Activated naive CD4-positive, alpha-beta T cell treated with anti-CD3 and anti-CD28 coated beads for 36 hours (primary cell): ENCODE data around the gene MCM3AP. TPM values are rescaled to one million over a fixed set of nuclear protein-coding genes. Genes with fewer than 3 reads are reported as not detected.
"Not testable (repeated sequence)": the region's sequence is repeated elsewhere in the genome, so short reads cannot be mapped to it uniquely, and the experiment has no call there.

Experiments
- CTCF ChIA-PET: fragments of 350-600 bp; sonication (Branson Sonifier 250); formaldehyde crosslinking; loops from one replicate; lab custom pipeline; 2021; ENCODE audit warnings: antibody characterized with exemption; lab: Charles Lee
- DNase-seq: peaks from one replicate; pipeline ENCODE4 v3.0.0-alpha.2; 2020
- H3K27ac Mint-ChIP-seq: one replicate; pipeline ENCODE4 v1.8.0; 2021; ENCODE audit warnings: mild to moderate bottlenecking, mixed read lengths
- H3K27me3 Mint-ChIP-seq: one replicate; pipeline ENCODE4 v1.8.0; 2021; ENCODE audit warnings: low read depth, mixed read lengths
- H3K36me3 Mint-ChIP-seq: one replicate; pipeline ENCODE4 v1.8.0; 2021; ENCODE audit warnings: low read depth, mixed read lengths
- H3K4me1 Mint-ChIP-seq: one replicate; pipeline ENCODE4 v1.8.0; 2021; ENCODE audit warnings: low read depth, mixed read lengths
- H3K4me3 Mint-ChIP-seq: one replicate; pipeline ENCODE4 v1.8.0; 2021; ENCODE audit warnings: mild to moderate bottlenecking, moderate library complexity, mixed read lengths
- H3K9me3 Mint-ChIP-seq: one replicate; pipeline ENCODE4 v1.8.0; 2021; ENCODE audit warnings: mixed read lengths
- intact Hi-C: fragments of 100-400 bp; cut with micrococcal nuclease; formaldehyde crosslinking; loops from one replicate; pipeline ENCODE4 v1.15.1; 2023
- total RNA-seq, 2 experiments: library from RNA; stranded (reverse); gene quantifications; one replicate each; pipeline ENCODE4 v1.2.3, GENCODE V29; 2021

The MCM3AP gene
- total RNA-seq, 2 experiments from 2014 or later = 86.7 to 89.8 TPM

DNA sequence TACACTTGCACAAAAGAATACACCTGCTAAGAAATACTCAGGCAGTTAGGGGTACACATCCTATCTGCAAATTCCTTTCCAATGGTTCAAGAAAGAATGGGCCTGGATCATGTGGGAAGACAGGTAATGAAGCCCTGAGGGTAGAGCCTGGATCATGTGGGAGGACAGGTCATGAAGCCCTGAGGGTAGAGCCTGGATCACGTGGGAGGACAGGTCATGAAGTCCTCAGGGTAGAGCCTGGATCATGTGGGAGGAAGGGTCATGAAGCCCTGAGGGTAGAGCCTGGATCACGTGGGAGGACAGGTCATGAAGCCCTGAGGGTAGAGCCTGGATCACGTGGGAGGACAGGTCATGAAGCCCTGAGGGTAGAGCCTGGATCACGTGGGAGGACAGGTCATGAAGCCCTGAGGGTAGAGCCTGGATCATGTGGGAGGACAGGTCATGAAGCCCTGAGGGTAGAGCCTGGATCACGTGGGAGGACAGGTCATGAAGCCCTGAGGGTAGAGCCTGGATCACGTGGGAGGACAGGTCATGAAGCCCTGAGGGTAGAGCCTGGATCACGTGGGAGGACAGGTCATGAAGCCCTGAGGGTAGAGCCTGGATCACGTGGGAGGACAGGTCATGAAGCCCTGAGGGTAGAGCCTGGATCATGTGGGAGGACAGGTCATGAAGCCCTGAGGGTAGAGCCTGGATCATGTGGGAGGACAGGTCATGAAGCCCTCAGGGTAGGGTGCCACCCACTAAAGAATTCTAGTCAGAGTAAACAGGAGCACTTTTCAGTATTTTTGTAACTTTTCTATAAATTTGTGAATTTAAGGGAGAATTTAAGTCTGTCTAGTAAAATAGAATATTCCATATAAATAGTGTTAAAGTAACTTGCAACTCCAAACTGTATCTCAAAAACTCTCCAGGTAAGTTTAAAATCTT lies 84.3 kb downstream of the MCM3AP start:
- peaks cover 14% of the 10 kb centered on the region for H3K36me3 Mint-ChIP-seq
- H3K4me3 Mint-ChIP-seq, CTCF ChIA-PET, H3K27me3 Mint-ChIP-seq, H3K27ac Mint-ChIP-seq, H3K4me1 Mint-ChIP-seq, DNase-seq, H3K9me3 Mint-ChIP-seq, intact Hi-C loops: not testable (repeated sequence)

DNA sequence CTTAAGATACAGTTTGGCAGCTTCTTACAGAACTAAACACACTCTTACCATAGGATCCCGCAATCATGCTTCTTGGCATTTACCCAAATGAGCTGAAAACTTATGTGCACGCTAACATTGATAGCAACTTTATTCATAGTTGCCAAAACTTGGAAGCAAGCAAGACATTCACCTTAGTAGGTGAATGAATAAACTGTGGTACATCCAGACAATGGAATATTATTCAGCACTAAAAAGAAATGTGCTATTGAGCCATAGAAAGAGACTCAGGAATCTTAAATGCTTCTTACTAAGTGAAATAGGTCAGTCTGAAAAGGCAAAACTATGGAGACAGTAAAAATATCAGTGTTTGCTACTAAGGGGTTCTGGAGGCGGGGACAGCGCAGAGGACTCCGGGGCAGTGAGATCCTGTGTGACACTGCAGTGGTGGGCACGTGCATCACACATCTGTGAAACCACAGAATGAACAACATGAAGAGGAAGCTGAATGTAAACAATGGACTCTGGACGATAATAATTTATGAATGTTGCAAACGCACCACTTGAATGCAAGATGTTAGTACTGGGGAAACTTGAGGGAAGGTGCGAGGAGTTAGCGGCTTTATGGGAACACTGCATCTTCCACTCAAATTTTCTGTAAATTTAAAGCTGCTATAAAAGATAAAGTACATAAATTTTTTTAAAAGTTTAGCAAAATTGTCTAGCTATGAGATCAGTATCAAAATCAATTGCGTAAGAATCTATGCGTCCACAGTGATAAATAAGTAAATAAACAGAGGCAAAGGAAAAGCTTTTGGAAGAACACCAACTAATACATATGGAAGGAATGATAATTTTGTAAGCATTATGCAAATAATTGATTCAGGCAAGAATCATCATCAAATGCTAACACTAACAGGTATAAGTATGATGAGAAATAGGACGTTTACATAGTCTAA lies 85.7 kb downstream of the MCM3AP start:
- no peak for DNase-seq
- CTCF ChIA-PET = no interaction called here
- Mint-ChIP-seq H3K4me1 (no peaks in the 10 kb centered on the region), H3K27me3 (no peaks in the 10 kb centered on the region), H3K36me3 (peaks cover 15% of the 10 kb centered on the region), H3K27ac (no peak overlapping the region), H3K9me3 (no peaks in the 10 kb centered on the region), H3K4me3 (no peak overlapping the region)
- intact Hi-C loops = no loop called here

DNA sequence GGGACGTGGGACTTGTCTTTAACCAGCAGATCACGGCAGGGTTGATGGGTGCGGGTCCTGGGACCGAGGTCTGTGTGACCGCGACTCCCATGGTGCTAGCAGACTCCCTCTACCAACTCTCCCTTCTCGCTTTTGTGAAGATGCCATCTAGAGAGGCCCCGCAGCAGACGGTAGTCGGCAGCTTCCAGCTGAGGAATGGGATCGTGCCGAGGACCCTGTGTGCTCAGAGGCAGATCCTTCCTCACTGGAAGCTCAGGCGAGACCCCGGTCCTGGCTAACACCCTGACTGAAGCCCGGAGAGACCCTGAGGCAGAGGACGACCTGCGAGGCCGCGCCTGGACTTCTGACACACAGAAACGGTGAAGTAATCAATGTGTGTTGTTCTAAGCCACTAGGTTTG lies 88.7 kb downstream of the MCM3AP start:
- intact Hi-C loops = no loop called here
- Mint-ChIP-seq H3K9me3 (no peaks in the 10 kb centered on the region), H3K4me3 (no peak overlapping the region), H3K4me1 (no peaks in the 10 kb centered on the region), H3K27me3 (no peaks in the 10 kb centered on the region), H3K36me3 (peaks cover 15% of the 10 kb centered on the region), H3K27ac (no peak overlapping the region)
- CTCF ChIA-PET = no interaction called here
- no peak for DNase-seq

DNA sequence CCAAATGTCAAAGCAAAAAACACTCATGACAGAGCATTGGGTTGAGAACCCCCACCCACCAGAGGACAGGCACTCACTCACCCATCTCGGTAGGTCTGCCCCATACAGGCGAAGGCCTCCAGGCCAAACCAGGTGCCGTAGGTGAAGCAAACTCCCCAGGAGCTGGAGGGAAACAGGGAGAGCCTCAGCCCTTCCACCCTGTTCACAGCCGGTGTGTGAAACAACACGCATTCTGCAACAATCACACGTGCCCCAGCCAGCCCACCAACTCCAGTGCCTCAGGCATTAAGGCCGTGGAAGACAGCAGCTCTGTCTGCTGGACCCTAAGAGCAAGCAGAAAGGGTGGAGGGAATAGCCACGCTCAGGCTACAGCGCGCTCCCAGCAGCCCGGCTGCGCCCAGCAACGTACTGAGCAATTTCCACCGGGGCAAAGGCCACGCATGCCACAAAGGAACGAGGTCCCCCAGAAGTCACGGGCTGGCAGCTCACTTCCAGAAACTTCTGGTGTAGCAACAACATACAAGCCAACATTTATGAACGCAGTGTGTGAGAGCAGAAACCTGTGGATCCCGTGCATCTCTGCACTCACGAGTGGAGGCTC lies 89.7 kb downstream of the MCM3AP start:
- H3K4me3 Mint-ChIP-seq = no peak overlapping the region
- H3K27ac Mint-ChIP-seq = no peak overlapping the region
- CTCF ChIA-PET = no interaction called here
- H3K4me1 Mint-ChIP-seq = no peaks in the 10 kb centered on the region
- DNase-seq = no peak
- no peaks in the 10 kb centered on the region for H3K9me3 Mint-ChIP-seq
- H3K36me3 Mint-ChIP-seq = peaks cover 15% of the 10 kb centered on the region
- intact Hi-C loops = no loop called here
- no peaks in the 10 kb centered on the region for H3K27me3 Mint-ChIP-seq

DNA sequence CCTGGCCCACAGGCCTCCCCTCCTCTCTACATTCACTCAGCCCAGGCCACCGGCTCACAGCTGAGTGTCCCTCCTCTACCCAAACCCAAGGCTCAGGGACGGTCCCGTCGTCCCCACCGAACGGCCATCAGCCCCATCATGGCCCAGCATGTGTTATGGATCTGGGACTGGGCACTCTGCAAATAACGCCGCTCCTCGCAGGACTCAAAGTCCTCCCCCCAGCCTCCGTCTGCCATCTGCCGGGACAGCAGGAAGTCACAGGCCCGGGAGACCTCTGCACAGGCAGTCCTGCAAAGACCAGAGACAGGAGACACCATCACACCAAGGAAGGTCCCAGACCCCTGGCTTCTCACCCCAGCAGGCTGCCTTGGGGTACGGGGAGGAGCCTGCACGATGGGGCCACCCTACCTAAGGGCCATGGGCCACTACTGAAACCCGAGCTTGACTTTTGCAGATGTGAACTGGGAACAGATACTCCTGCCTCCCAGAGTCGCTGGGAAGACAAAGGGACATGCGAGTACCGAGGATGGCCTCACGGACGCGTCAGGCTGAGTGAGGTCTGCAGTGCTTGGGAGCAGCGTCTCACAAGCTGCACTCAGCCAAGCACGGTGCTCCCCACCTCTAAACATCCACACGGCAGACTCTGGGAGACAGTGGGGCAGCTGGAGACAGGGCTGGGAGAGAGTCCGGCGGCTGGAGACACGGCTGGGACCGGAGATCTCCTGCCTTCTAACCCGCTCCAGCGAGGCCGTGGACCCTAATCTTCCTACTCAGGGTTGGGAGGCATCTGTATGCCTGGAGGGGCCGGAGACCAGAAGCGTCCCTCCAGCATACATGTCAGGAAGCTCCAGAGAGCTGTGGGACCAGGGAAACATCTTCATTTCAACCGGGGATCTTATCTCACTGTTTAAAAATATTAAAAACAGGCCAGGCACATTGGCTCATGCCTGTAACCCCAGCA lies 90.8 kb downstream of the MCM3AP start:
- no peak overlapping the region for H3K27ac Mint-ChIP-seq
- no peaks in the 10 kb centered on the region for H3K9me3 Mint-ChIP-seq
- no peaks in the 10 kb centered on the region for H3K27me3 Mint-ChIP-seq
- intact Hi-C loops = no loop called here
- H3K4me1 Mint-ChIP-seq = no peaks in the 10 kb centered on the region
- CTCF ChIA-PET = no interaction called here
- H3K4me3 Mint-ChIP-seq = no peak overlapping the region
- H3K36me3 Mint-ChIP-seq = peaks cover 11% of the 10 kb centered on the region
- no peak for DNase-seq

DNA sequence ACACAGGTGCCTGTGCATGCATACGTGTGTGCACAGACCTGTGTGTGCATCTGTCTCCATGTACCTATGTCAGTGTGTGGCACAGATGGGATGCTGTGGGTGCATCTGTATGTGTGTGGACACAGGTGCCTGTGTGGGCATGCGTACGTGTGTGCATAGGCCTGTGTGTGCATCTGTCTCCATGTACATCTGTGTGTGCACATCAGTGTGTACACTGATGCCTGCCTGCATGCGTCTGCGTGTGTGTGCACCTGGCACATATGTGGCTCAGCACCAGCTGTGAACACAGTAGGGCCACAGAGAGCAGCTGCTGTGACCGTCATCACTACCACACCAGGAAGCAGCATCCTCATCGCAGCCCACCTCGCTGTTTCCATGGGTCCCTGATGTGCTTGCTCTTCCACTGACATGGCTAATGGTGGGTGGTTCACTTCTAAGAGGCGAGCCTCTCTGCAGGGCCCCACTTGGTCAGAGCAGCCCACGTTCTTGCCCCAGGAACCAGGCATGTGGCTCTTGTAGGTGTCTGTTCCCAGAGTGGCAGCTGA lies 91.5 kb downstream of the MCM3AP start:
- no peak for DNase-seq
- CTCF ChIA-PET = no interaction called here

DNA sequence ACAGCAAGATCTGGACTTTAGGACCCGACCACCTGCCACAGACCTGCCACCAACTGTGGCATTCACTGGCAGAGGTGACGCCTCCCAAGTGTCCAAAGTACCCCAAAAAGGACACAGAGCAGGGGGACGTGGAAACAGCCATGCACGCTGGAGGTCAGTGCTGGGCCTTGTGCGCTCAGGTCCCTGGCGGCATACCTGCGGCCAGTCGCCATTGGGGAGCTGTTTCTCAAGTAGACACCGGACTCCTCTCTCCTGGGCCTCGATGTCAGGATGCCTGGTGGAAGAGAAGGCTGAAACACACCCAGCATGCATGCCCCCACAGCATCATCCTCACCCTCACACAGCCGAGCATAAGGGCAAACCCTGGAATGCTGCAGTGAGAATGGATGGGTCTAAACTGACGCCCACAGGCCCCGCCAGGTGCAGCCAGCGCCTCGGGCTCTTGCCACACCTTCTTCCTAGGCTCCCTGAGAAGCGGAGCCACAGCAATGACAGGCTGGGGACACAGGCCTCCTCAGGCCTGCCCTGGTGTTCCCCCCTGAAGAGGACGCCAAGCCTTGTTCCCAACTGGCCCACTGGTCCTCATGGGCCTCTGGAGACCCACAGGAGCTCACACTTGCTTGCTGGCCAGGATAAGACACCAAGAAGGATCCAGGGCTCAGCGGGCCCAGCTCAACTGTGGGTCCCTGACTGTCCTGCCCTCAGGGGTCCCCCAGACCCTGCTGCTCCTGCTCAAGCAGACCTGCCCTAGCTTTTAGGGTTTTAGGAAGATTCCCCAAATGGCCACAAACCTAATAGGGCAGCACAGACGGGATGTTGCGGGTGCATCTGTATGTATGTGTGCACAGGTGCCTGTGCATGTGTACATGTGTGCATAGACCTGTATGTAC lies 93.5 kb downstream of the MCM3AP start:
- Mint-ChIP-seq H3K9me3 (no peaks in the 10 kb centered on the region), H3K27ac (no peak overlapping the region), H3K27me3 (no peaks in the 10 kb centered on the region), H3K4me3 (no peak overlapping the region), H3K36me3 (peaks cover 4% of the 10 kb centered on the region), H3K4me1 (no peaks in the 10 kb centered on the region)
- CTCF ChIA-PET = no interaction called here
- DNase-seq = no peak
- intact Hi-C loops = no loop called here

More for the DNA sequence above, 91.5 kb downstream of the MCM3AP start:
- Mint-ChIP-seq H3K9me3 (no peaks in the 10 kb centered on the region), H3K36me3 (peaks cover 7% of the 10 kb centered on the region), H3K4me3 (no peak overlapping the region), H3K27me3 (no peaks in the 10 kb centered on the region), H3K27ac (no peak overlapping the region), H3K4me1 (no peaks in the 10 kb centered on the region)
- intact Hi-C loops = no loop called here

DNA sequence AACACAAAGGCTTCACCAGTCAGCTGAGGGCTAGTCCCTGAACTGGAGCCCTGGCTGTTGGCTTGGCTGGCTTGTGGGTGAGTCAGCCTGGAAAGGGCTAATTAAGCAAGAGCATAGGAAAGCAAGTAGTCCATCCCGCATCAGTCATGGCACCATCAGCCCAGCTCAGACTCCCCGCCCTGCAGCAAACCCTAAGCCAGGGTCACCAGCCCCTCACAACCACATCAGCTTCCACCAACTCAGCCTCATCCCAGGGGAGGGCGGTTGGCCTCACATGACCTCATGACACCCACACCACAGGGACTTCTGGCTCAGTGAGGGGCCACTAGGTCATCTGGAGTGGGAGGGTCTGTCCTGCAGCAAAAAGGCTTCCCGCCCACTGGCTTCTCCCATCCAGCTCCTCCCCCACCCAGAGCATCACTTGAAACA lies 94.1 kb downstream of the MCM3AP start:
- no peak overlapping the region for H3K27ac Mint-ChIP-seq
- intact Hi-C loops = no loop called here
- H3K9me3 Mint-ChIP-seq = no peaks in the 10 kb centered on the region
- H3K36me3 Mint-ChIP-seq = peaks cover 4% of the 10 kb centered on the region
- H3K4me1 Mint-ChIP-seq = no peaks in the 10 kb centered on the region
- CTCF ChIA-PET = interaction anchor here (1.3 kb wide), 1 partner anchor 38 kb away, joined by 4 read pairs; no protein-coding TSS in a partner anchor
- DNase-seq = no peak
- no peaks in the 10 kb centered on the region for H3K27me3 Mint-ChIP-seq
- H3K4me3 Mint-ChIP-seq = no peak overlapping the region

DNA sequence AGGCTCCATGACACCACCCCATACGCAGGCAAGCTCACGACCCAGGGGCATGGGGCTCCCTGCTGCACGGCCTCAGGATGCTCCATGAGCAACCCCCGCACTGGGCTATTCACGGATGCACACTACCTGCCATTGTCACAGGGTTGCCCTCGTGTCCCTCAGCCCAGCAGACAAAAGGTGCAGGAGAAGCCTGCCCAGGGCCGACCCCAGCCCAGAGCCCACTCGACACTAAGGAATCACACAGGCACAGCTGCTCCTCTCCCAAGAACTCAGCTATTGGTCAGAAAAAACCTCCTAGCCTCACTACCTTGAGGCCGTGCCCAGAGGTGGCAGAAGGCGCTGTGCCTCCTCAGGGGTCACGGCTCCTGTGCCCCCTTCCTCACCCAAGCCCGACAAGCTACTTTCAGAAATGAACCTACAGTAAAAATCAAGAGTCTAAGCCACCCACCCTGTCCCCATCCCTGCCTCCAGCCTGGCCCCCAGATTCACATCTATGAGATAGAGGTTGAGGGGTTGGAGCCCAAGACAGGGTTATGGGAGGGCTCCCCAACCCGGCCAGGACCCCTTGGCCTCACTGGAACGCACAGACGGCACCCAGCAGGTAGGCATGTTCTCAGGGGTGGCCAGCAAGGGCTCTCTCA lies 94.8 kb downstream of the MCM3AP start:
- Mint-ChIP-seq H3K27ac (no peak overlapping the region), H3K9me3 (no peaks in the 10 kb centered on the region), H3K27me3 (no peaks in the 10 kb centered on the region), H3K4me1 (peaks cover under 1% of the 10 kb centered on the region), H3K4me3 (no peak overlapping the region), H3K36me3 (peaks cover 4% of the 10 kb centered on the region)
- CTCF ChIA-PET = interaction anchor here (1.3 kb wide), 1 partner anchor 38 kb away, joined by 4 read pairs; no protein-coding TSS in a partner anchor
- no peak for DNase-seq
- intact Hi-C loops = no loop called here

DNA sequence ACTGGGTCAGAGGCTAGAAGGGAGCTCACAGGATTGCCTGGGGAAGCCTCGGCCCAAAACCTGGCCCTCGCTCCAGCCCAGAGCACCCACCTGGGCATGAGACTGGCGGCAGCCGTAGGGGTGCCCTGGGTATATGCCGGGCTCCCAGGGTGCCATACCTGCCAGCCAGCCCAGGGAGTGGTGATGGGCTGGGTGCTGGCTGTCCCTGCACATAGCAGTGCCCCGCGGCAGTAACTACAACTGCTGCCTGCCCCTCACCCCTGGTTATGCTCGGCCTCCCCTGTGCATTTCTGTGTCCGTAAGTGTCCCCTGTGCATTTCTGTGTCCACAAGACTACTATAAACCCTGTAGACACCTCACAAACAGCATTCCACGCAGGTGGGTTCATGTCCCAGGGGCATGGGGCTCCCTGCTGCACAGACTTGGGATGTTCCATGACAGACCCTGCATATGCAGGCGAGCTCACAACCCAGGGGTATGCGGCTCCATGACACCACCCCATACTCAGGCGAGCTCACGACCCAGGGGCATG lies 95.4 kb downstream of the MCM3AP start:
- peaks cover 4% of the 10 kb centered on the region for H3K4me1 Mint-ChIP-seq
- intact Hi-C loops = no loop called here
- no peaks in the 10 kb centered on the region for H3K27me3 Mint-ChIP-seq
- CTCF ChIA-PET = interaction anchor here (0.5 to 1.3 kb wide), 2 partner anchors 37 to 152 kb away, joined by 3 to 4 read pairs; no protein-coding TSS in a partner anchor
- no peaks in the 10 kb centered on the region for H3K9me3 Mint-ChIP-seq
- no peak overlapping the region for H3K4me3 Mint-ChIP-seq
- H3K27ac Mint-ChIP-seq = no peak overlapping the region
- DNase-seq = no peak
- peaks cover 3% of the 10 kb centered on the region for H3K36me3 Mint-ChIP-seq
